GM19372 (cell line): Measurements from ENCODE around the gene RYR3.
"Not testable (repeated sequence)": the region's sequence is repeated elsewhere in the genome, so short reads cannot be mapped to it uniquely, and the experiment has no call there.

ENCODE experiments used
- ATAC-seq: cut with Tn5 transposase; IDR thresholded peaks from one replicate; pipeline ENCODE4 v1.9.1; 2021; ENCODE audit warnings: mild to moderate bottlenecking, low read depth, moderate library complexity; ENCODE audit not compliant: unreplicated experiment

The RYR3 gene

DNA sequence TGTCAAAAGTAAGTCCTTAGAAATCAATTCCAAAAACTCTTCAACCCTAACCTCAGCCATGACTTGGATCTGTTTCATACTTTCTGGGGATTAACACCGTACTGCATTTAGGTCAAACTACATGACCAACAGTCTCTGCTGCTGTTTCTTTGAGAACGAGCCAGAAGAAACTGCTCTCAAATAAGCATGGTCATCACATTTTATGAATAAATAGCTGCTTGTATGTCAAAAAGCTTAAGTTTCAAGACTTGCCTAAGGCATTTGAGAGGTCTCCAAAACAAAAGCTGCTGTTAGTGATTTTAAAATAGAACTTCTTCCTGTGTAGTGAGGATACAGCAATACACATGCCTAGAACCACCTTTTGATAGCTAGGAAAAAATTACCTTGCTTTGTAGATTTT is 491.2 kb downstream of the RYR3 start:
- no peak for ATAC-seq

- ATAC-seq, result no peak
These were observed 496.9 kb downstream of the RYR3 start for GRCh38 chr15:33807665-33808064.

DNA sequence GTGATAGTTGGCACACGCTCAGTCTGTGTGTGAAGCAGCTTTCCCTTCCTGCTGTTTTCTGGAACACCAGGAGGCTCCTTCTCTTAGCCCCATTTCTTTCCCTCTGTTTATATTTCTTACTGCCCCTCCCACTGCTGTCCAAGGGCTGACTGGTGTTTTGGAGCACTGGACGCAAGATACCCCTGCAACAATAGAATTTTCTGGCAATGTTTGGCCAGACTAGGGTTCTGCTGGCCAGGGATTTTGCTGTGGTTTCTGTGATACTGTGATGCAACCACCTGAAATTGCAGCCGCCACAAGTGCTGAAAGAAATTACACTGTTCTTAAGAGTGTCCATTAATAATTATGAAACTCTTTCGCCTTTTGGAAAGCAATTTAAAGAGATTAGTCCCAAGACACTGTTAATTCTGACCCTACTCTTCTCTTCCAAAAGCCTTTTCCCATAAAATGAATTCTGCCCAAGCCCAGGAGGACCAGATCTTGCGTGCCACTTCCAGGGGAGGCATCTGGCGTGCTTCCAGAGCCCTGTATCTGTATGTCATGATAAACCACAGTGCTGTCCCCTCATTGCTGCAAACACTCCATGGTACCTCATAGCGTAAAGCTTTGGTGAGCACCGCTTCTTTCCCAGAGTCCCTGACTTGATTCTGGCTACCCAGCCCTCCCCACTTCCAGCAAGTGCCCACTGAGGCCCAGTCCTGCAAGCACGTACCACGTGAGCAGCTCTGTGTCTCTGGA is 498.1 kb downstream of the RYR3 start:
- no peak for ATAC-seq

- ATAC-seq, result no peak
These were observed 499.4 kb downstream of the RYR3 start for GRCh38 chr15:33810073-33810595.

DNA sequence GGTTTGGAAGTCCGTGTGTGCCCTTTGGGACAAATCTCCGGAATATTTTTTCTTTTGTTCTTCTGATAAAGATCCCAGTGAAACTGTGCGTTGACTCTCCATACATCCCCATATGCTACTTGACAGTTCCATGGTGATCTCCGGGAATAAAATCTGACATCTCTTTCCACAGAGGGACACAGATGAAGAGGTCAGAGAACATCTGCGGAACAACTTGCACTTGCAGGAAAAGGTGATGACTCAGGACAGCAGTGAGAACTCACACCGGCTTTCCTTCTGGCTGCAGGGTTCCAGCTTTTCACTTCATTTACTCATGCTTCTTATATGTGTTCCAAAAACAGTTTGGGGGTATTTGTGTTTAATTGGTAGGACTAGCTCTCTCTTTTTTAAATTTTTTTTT is 500.0 kb downstream of the RYR3 start:
- no peak for ATAC-seq

- ATAC-seq, result no peak
These were observed 503.1 kb downstream of the RYR3 start for GRCh38 chr15:33813891-33814290.

DNA sequence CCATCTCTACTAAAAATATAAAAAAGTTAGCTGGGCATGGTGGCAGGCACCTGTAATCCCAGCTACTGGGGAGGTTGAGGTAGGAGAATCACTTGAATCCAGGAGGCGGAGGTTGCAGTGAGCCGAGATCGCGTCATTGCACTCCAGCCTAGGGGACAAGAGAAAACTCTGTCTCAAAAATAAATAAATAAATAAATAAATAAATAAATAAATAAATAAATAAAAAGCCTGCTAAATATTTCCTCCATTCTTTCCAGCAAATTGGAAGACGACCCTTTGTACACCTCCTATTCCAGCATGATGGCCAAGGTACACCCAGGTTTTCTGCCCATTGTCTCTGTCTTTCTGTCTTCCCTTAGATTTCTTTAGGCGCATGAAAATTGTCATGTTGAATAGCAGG is 508.7 kb downstream of the RYR3 start:
- ATAC-seq, result not testable (repeated sequence)

DNA sequence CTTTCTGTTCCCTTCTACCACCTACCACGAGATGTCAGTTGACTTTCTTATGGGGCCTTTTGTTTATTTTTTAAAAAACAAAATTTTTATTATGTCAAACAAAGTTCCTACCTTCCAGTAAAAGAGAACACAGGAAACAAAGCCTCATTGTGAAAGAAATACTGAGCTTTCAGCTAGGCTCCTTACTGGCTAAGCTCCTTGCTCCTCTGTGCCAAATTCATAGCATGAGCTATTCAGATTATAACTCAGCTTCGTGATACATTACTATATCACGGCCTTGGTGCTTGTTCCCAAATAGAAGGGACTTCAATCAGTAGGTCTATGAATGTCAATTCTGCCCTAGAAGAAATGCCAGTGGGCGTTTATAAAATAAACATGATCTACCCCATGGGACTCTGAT is 511.7 kb downstream of the RYR3 start:
- no peak for ATAC-seq

DNA sequence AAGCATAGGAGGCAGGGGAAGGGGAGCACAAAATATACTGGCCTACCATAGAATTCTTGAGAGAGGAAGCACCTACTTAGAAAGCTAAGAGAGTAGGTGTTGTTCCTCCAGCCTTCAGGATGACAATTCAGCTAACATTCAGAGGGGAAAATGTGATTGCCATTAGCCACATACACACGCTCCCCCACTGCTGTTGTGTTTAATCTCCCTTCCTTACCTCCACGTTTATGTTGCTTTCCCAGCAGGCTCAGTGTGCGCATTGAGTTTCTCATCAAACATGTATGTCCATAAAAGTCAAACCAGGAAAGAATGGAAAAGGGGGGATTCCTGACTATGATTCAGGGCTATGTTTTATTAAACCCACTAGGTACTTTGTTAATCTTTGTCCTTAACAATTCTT is 512.4 kb downstream of the RYR3 start:
- ATAC-seq, result no peak

GRCh38 chr15:33825453-33825852 is 514.7 kb downstream of the RYR3 start:
- ATAC-seq, result no peak

- no peak for ATAC-seq
These were observed 515.4 kb downstream of the RYR3 start for GRCh38 chr15:33826201-33826600.

DNA sequence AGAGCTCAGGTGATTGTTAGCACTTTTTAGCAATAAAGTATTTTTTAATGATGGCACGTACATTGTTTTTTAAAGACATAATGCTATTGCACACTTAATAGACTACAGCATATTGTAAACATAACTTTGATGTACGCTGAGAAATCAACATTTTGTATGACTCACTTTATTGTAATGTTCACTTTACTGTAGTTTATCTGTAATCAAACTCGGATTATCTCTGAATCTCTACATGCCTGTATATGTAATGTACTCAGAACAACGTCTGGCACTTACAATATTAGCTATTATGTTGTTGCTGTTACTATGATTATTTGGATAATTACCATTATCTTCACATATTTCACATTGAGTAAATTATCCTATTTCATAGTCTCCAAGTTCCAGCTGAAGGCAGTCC is 519.6 kb downstream of the RYR3 start:
- no peak for ATAC-seq

DNA sequence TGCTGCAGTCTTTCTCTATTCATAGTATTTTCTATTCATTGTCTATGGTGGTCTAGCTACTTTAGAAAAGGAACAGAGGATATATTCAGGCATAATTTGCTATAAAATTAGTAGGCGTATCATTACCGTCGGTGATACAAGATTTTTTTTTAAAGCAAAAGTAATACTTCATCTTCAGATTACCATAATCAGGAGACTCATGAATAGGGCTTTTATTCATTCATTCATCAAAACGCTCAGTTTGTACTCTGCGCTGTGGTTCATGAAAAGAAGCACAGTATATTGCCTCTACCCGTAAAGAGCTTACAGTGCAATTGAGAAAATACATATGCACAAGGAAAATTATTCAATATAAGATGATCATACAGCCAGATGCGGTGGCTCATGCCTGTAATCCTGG is 520.9 kb downstream of the RYR3 start:
- ATAC-seq, result no peak

GRCh38 chr15:33834892-33835743 is 524.4 kb downstream of the RYR3 start:
- ATAC-seq, result no peak

- ATAC-seq, result no peak
These were observed 526.5 kb downstream of the RYR3 start for GRCh38 chr15:33837294-33837693.

DNA sequence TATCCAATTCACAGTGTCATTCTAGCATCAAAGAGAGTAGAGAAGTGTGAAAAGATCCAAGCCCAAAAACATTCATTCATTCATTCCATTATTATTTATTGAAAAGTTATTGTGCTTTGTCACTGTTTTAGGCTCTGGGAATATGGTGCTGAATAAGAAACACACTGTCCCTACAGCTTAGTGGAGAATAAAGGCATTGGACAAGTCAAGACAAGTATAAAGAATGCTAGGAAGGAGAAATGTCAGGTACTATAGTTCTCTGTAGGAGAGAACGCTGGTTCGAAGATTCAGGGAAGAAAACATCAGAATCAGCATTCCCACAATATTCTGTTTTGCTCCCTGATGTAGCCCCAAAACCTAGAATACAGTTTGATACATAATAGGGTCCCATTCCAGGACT is 528.8 kb downstream of the RYR3 start:
- ATAC-seq, result no peak

- no peak for ATAC-seq
These were observed 529.8 kb downstream of the RYR3 start for GRCh38 chr15:33840615-33841014.

DNA sequence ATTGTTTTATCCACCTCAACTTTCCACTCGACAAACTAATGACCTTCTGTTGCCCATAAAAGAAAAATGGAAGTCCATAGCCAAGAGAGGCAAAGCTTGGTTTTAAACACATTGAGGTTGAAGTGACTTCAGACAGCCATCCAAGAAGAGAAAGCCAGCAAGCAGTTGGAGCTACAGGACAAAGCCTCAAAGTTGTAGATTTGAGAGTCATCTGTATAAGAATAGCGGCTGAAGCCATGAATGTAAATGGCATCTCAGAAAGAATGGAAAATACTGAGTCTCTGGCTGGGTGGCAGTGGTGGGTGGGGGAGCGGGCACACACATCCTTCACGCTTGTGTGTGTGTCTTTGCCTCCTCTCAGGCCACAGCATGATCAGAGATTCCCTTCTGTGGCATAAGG is 533.4 kb downstream of the RYR3 start:
- ATAC-seq, result no peak

DNA sequence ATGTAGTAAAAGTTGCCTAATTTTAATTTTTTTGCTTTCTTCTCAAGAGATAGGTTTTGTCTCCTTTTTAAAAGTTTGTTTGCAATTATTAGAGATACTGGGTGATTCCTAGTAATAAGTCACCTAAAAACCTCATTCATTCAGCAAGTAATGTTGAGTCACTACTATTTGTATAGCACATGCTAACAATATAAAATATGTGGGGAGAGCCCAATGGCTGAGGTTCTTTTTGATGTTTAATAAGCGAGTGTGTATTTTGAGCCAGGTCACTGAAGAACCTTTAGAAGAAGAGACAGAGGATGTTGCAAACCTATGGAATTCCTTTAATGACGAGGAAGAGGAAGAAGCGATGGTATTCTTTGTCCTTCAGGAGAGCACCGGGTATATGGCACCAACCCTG is 533.8 kb downstream of the RYR3 start:
- ATAC-seq, result no peak

GRCh38 chr15:33846142-33846541 is 535.4 kb downstream of the RYR3 start:
- ATAC-seq, result no peak

DNA sequence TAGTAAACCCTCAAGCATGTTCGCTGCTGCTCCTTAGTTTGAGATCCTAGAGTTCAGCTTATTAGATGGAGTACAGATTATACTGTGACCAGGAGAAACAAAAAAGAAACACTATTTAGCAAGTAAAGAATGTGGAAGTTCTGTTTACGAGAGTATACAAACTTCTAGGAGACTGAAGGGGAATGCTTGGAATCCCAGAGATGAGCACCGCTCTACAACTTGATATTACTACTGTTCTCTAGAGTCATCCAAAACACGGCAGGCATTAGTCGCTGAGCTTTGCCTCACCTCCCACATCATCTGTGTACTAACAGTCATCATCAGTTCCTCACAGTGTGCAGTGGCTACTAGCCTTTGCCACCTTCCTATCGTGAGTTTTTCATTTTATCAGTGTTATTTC is 536.1 kb downstream of the RYR3 start:
- ATAC-seq, result no peak

GRCh38 chr15:33848011-33848410 is 537.2 kb downstream of the RYR3 start:
- no peak for ATAC-seq
